HG02588 (cell line): ENCODE results near the gene PCDHGA11.
"Not testable (repeated sequence)": the region's sequence is repeated elsewhere in the genome, so short reads cannot be mapped to it uniquely, and the experiment has no call there.

Source experiments
- ATAC-seq: cut with Tn5 transposase; IDR thresholded peaks from one replicate; pipeline ENCODE4 v1.9.1; 2021; ENCODE audit warnings: mild to moderate bottlenecking, moderate library complexity; ENCODE audit not compliant: unreplicated experiment

Gene PCDHGA11

GRCh38 chr5:141420855-141421488 is at the start of gene PCDHGA11:
TSS of gene PCDHGA11 (plus strand) at chr5:141421051. CDS start at chr5:141421228, 177 bp downstream.
- ATAC-seq: no peak

- no peak for ATAC-seq
Observed at GRCh38 chr5:141371572-141372475, 49.0 kb upstream of the PCDHGA11 start.

DNA sequence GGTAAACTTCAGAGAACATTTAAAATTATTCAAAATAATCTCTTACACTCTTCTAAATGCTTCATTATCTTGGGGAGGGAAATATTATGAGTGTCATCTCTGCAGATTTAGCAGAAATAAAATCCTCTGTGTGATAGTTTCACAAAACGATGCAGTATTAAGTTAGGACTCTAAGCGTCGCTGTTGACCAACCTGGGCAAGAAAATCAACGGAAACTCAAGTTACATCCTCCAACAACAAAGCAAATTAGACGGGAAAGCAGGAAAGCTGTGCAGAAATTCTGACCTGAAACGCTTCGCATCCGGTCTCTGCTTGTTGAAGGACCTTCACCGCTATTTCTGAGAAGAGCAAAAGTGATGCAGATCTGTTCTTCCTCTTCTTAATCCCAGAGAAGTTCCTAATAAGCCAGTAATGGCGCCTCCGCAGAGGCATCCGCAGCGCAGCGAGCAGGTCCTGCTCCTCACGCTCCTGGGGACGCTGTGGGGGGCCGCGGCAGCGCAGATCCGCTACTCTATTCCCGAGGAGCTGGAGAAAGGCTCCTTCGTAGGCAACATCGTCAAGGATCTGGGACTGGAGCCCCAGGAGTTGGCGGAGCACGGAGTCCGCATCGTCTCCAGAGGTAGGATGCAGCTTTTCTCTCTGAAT is 47.1 kb upstream of the PCDHGA11 start, which contains the start of gene PCDHGA6:
TSS of gene PCDHGA6 (plus strand) at position 219 of the 645 bp plus-strand sequence. CDS start at position 412, 193 bp downstream.
- no peak for ATAC-seq

DNA sequence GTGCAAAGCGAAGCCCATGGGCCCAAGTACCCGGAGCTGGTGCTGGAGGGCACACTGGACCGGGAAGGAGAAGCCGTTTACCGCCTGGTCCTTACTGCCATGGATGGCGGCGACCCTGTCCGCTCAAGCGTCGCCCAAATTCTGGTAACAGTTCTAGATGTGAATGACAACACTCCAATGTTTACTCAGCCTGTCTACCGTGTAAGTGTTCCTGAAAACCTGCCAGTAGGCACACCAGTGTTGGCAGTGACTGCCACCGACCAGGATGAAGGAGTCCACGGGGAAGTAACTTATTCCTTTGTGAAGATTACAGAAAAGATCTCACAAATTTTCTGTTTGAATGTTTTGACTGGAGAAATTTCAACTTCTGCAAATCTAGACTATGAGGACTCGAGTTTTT is 46.2 kb upstream of the PCDHGA11 start:
- no peak for ATAC-seq

GRCh38 chr5:141375444-141376155 is 45.3 kb upstream of the PCDHGA11 start:
- not testable (repeated sequence) for ATAC-seq

DNA sequence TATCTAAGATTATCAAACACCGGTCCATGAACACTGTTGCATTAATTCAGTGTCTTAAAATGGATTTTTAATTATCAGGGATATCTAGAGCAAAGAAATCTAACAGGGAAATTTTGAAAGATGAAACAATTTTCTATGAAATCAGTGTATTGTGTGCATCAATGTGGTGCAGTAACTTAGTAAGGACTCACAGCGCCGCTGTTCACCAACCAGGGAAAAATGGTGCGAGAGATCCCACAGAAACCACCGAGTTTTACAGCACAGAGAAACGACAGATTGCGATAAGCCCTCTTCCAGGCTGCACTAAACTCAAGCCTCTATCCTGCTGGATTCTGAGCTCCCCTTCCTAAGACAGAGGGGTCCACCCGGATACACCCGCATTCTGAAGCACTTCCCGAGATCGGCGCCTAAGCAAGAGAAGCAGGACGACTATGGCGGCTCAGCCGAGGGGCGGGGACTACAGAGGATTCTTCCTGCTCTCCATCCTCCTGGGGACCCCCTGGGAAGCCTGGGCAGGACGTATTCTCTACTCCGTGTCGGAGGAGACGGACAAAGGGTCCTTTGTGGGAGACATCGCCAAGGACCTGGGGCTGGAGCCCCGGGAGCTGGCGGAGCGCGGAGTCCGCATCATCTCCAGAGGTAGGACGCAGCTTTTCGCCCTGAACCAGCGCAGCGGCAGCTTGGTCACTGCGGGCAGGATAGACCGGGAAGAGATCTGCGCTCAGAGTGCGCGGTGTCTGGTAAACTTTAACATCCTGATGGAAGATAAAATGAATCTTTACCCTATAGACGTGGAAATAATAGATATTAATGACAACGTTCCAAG is 38.2 kb upstream of the PCDHGA11 start, which contains the start of gene PCDHGA7:
TSS of gene PCDHGA7 (plus strand) at position 274 of the 826 bp plus-strand sequence. CDS start at position 432, 158 bp downstream.
- no peak for ATAC-seq

GRCh38 chr5:141383345-141383744 is 37.5 kb upstream of the PCDHGA11 start:
- ATAC-seq: no peak

- no peak for ATAC-seq
Observed at GRCh38 chr5:141384471-141385267, 36.2 kb upstream of the PCDHGA11 start.

DNA sequence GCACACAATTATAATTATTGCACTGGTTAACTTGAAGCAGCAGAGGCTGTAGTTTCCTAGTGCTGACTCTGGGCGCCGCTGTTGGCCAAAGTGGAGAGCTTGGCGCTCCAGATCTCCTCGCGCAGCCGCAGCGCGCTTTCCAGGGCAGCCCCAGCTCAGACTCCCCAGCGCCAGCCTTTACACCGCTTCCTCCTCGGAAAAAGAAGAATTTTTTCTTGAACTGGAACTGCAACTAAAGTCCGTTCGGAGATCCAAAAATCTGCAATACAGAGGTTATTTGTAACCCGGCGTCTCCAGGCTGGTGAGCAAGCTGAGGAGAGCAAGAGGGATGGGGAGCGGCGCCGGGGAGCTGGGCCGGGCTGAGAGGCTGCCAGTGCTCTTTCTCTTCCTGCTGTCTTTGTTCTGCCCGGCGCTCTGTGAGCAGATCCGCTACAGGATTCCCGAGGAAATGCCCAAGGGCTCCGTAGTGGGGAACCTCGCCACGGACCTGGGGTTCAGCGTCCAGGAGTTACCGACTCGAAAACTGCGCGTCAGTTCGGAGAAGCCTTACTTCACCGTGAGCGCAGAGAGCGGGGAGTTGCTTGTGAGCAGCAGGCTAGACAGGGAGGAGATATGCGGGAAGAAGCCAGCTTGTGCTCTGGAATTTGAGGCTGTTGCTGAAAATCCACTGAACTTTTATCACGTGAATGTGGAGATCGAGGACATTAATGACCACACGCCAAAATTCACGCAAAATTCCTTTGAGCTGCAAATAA is 33.1 kb upstream of the PCDHGA11 start, which contains the start of gene PCDHGB4:
TSS of gene PCDHGB4 (plus strand) at position 142 of the 755 bp plus-strand sequence. CDS start at position 329, 187 bp downstream.
- peak; percentile 69 for ATAC-seq

DNA sequence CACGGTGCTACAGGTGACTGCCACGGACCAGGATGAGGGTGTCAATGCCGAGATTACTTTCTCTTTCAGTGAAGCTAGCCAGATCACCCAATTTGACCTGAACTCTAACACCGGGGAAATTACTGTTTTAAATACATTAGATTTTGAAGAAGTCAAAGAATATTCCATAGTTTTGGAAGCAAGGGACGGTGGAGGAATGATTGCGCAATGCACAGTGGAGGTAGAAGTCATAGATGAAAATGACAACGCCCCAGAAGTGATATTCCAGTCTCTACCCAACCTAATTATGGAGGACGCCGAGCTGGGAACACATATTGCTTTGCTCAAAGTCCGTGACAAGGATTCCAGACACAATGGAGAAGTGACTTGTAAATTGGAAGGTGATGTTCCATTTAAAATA is 32.2 kb upstream of the PCDHGA11 start:
- no peak for ATAC-seq

- no peak for ATAC-seq
Observed at GRCh38 chr5:141389153-141390042, 31.5 kb upstream of the PCDHGA11 start.

DNA sequence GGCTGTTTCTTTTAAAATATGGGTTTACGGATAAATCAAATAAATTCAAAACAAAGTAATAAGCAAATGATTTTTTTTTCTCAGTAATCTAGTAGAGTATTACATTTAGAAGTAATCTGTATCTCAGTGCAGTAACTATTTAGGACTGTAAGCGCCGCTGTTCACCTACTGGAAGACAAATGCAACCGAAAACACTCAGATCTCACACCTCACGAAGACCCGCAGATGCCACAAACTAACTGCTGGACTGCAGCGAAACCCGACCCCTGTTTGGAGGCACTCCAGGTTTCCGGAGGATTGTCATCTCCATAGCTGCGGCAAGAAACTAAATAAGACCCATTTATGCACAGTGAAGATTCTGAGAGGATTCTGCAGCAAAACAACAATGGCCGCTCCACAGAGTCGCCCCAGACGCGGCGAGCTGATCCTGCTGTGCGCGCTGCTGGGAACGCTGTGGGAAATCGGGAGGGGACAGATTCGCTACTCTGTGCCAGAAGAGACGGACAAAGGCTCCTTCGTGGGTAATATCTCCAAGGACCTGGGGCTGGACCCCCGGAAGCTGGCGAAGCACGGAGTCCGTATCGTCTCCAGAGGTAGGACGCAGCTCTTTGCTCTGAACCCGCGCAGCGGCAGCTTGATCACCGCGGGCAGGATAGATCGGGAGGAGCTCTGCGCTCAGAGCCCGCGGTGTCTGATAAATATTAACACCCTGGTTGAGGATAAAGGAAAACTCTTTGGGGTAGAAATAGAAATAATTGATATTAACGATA is 28.2 kb upstream of the PCDHGA11 start, which contains the start of gene PCDHGA8:
TSS of gene PCDHGA8 (plus strand) at position 205 of the 770 bp plus-strand sequence. CDS start at position 386, 181 bp downstream.
- ATAC-seq: no peak

DNA sequence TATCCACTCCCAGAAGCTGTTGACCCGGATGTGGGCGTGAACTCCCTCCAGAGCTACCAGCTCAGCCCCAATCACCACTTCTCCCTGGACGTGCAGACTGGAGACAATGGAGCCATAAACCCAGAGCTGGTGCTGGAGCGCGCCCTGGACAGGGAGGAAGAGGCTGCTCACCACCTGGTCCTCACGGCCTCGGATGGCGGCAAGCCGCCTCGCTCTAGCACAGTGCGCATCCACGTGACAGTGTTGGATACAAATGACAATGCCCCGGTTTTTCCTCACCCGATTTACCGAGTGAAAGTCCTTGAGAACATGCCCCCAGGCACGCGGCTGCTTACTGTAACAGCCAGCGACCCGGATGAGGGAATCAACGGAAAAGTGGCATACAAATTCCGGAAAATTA is 27.6 kb upstream of the PCDHGA11 start:
- no peak for ATAC-seq

DNA sequence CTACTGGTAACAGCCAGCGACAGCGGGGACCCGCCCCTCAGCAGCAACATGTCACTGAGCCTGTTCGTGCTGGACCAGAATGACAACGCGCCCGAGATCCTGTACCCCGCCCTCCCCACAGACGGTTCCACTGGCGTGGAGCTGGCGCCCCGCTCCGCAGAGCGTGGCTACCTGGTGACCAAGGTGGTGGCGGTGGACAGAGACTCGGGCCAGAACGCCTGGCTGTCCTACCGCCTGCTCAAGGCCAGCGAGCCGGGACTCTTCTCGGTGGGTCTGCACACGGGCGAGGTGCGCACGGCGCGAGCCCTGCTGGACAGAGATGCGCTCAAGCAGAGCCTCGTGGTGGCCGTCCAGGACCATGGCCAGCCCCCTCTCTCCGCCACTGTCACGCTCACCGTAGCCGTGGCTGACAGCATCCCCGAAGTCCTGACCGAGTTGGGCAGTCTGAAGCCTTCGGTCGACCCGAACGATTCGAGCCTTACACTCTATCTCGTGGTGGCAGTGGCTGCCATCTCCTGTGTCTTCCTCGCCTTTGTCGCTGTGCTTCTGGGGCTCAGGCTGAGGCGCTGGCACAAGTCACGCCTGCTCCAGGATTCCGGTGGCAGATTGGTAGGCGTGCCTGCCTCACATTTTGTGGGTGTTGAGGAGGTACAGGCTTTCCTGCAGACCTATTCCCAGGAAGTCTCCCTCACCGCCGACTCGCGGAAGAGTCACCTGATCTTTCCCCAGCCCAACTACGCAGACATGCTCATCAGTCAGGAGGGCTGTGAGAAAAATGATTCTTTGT is 26.3 kb upstream of the PCDHGA11 start:
- not testable (repeated sequence) for ATAC-seq

DNA sequence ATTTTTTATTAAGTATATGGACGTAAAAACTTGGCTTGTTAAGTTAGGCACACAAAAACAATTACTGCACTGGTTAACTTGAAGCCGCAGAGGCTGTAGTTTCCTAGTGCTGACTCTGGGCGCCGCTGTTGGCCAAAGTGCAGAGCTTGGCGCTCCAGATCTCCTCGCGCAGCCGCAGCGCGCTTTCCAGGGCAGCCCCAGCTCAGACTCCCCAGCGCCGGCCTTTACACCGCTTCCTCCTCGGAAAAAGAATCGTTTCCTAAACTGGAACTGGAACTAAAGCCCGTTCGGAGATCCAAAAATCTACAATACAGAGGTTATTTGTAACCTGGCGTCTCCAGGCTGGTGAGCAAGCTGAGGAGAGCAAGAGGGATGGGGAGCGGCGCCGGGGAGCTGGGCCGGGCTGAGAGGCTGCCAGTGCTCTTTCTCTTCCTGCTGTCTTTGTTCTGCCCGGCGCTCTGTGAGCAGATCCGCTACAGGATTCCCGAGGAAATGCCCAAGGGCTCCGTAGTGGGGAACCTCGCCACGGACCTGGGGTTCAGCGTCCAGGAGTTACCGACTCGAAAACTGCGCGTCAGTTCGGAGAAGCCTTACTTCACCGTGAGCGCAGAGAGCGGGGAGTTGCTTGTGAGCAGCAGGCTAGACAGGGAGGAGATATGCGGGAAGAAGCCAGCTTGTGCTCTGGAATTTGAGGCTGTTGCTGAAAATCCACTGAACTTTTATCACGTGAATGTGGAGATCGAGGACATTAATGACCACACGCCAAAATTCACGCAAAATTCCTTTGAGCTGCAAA is 22.9 kb upstream of the PCDHGA11 start, which contains the start of gene PCDHGB5:
TSS of gene PCDHGB5 (plus strand) at position 192 of the 796 bp plus-strand sequence. CDS start at position 373, 181 bp downstream.
- ATAC-seq: peak; percentile 96
